NCI-H2081 (cell line): Measurements from ENCODE around the gene ZNF839.
"Not testable (repeated sequence)": the region's sequence is repeated elsewhere in the genome, so short reads cannot be mapped to it uniquely, and the experiment has no call there.

ENCODE experiments used
- DNase-seq, 2 experiments: peaks; one replicate each; lab custom pipeline; 2025; lab: John Stamatoyannopoulos, UW

The ZNF839 gene

DNA sequence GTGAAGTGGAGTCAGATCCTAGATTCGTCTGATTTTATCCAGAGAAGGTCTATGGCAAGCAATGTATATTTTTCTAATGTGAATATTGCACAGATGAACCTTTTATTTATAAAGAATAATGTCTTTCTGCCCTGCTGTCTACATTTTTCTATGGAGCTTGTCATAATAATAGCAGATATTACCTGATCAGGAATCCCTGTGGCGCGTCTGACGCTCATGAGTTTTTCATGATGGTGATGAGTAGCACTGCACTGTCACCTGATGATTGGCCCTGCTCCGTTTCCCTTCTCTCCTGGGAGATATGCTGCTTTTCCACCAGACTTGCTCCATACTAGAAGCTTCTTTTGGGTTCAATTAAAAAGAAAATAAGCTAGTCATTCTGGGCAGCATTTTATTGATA, 22.7 kb downstream of the ZNF839 start:
- no peak for DNase-seq

DNA sequence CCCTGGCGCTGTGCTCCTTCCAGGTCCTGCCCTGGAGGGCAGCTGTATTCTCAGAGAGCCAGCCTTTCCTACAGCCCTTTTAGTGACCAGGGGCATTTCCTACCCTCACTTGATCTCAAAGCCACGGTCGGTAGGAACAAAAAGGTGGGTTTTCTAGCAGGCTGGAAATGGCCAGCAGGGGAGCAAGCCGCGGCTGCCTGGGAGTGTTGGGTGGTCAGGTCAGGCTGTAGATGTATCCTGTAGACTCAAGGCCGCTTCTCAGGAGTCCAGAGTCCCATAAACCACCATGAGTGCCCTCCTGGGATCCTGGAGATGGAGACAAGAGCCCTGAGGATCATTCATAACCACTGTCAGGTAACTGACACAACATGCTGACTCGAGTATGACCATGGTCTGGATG, 24.5 kb downstream of the ZNF839 start:
- no peak for DNase-seq

DNA sequence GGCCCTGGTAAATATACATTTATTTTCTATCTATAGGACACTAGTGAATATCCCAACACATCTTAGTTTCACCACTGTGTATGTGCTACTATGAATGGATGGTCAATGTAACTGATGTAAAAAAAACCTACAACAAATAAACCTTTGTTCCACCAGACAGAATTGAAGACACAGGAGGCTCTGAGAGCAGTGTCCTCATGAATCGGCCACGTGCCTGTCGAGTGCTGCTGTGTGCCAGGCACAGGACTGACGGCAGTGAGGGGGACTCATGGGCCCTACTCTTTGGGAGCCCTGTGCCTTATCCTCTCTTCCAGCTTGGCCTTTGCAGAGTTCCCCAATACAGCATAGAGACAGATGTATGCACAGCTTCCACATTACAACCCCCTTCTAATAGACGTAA, 24.9 kb downstream of the ZNF839 start:
- DNase-seq: no peak

DNA sequence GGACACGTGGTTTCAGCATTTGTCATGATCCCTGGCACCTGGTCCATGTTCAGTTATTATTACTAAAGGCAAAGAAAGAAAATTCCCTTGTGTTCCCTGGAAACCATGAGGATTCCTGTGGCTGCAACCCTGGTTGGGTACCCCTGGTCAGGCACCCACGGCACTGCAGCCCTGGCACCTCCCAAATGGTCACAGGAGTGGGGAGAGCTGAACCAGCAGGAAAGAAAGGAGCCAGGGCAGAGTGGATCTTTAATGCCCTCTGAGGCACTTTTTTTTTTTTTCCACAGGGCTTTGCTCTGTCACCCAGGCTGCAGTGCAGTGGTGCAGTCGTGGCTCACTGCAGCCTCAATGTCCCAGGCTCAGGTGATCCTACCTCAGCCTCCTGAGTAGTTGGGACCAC, 25.7 kb downstream of the ZNF839 start:
- DNase-seq: no peak

DNA sequence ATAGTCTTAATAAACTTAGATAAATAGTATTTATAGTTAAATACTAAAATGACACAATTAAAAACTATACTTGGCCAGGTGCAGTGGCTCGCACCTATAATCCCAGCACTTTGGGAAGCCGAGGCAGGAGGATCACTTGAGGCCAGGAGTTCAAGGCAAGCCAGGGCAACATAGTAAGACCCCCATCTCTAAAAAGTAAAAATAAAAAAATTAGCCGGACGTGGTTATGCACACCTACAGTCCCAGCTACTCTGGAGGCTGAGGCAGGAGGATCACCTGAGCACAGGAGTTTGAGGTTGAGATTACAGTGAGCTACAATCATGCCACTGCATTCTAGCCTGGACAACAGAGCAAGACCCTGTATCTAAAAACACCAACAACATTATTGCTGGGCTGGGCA, 27.1 kb downstream of the ZNF839 start:
- DNase-seq: no peak

DNA sequence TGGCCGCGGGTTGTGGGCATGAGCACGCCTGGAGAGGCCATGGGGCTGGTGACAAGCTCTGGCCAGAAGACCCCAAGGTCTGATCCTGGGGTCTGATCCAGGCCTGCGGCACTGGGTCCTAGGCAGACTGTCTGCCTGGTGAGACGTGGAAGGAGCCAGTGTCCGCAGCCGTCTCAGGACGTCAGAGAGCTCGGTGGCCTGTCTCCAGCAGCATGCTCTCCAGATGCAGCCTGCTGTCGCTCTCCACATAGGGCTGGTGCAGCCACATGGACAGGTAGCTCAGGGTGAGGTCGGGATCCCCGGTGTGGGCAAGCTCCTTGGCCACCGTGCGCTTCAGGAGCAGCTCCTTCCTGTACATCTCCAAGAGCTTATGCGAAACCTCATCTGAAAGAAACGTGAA, 28.8 kb downstream of the ZNF839 start:
- DNase-seq: no peak

DNA sequence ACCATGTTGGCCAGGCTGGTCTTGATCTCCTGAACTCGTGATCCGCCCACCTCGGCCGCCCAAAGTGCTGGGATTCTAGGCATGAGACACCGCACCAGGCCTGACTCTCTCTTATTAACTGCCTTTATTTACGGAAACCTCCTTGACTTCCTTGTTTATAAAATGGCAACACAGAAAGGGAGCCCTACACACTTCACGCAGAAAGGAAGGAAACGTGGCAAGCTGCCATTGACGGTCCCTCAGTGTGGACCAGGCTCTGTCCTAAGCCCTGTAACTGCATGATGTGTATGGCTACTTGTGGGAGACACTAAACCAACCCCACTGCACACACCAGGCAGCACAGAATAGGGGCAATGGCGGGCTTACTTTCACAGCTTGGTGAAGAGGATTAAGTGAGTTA, 31.5 kb downstream of the ZNF839 start:
- DNase-seq: no peak

DNA sequence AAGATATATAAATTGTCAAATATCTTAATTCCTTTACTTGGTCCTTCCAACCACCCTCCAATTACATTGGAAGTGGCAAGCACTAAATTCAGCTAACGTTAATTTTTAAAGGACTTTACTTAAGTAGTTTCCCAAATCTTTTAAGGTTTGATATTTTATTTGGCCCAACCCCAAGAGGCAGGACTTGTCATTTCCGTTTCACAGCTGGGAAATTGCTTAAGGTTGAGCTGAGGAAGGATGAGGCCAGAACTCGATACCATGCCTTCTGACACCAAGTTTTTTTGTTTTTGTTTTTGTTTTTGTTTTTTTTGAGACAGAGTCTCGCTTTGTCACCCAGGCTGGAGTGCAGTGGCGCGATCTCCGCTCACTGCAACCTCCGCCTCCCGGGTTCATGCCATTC, 32.0 kb downstream of the ZNF839 start:
- not testable (repeated sequence) for DNase-seq

DNA sequence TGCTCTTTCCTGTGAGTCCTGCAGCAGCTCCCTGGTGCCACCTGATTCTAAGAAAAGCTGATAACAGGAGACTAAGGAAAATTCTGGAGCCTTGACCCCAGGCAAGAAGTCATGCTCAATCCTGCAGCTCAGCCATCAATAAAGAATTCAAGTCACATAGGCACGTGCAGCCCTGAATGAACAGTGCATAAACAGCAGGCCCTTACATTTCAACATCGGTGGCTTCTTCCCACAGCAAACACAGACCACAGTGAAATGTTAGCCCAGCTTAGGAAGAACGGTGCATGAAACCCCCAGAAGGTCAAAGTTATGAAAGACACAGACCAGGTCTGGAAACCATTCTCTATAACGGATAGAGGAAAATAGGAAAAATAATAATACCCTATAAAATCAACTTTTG, 32.7 kb downstream of the ZNF839 start:
- no peak for DNase-seq

DNA sequence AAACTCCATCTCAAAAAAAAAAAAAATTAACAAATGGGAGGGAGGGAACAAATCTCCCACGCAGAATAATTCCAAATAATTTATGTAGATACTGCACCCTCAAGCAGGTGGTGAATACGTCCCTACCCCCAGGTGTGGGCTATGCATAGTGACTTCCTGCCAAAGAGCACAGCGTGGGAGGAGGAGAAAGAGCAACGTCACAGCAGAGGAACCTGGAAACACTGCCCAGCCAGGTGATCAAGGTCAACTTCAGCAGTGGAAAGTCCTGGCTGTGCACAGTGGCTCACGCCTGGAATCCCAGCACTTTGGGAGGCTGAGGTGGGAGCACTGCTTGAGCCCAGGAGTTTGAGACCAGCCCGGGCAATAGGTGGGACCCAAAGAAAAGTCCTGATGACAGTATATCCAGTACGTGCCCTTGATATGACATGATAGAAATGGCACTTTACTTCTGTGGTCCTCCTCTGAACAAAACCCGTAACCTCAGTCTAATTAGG, 33.6 kb downstream of the ZNF839 start:
- DNase-seq: no peak

DNA sequence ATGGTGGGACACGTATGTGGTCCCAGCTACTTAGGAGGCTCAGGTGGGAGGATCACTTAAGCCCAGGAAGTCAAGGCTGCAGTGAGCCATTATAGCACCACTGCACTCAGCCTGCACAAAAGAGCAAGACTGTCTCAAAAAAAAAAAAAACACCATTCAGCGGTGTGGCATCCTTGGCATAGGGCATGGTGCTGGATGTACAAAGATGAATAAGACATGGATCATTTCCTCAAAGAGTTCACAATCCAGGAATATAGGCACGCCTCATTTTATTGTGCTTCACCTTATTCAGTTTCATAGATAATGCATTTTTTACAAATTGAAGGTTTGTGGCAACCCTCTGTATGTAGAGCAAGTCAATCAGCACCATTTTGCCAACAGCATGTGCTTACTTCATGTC, 36.7 kb downstream of the ZNF839 start:
- DNase-seq: no peak

DNA sequence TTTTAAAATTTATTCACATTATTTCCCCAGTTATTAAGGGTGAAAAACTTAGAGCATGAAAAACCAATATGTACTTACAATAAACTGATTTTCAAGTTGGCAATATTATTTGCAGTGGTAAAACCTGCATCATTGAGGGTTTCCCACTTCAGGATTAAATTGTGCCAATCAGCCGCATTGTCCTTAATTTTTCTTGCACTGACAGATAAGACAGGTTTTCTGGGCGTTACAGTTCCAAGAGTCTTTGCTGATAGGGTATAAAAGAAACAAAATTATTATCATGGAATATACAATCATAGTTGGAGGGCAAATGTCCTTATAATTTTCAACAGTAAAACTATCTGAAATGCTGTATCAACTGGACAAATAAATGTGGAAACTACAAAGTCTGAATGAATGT, 39.8 kb downstream of the ZNF839 start:
- no peak for DNase-seq

DNA sequence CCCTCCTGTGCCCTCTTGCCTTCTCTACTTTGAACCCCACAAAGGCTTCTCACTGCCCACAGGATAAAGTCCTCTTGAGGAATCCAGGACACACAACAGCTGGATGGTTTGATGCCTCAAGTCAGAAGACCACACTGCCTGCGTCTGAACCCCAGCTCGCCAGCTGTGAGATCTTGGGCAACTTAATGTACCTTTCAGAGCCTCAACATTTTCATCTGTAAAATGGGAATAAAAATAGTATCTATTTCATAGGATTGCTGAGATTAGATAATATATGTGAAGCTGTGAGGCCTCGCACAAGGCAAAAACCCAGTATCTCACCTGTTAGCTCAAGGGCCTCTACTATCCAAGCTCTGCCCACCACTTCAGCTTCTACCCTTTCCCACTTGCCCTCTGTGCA, 40.8 kb downstream of the ZNF839 start:
- DNase-seq: no peak

DNA sequence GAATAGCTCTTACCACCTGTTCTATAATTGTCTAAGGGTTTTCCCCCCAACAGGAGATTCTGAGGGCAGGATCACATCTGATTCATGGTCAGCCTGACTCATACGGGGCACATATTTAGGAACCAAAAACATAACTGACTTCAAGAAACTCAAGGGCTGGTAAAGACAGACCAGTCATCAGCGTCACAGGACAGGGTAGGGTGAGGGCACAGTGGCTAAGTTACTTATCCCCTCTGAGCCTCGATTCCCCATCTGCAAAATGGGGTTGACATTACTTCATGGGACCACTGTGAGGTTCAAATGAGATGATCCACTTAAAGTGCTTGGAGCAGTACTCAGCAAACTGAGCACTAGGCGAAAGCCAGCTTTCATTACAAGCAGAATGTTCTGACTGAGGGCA, 42.5 kb downstream of the ZNF839 start:
- no peak for DNase-seq

DNA sequence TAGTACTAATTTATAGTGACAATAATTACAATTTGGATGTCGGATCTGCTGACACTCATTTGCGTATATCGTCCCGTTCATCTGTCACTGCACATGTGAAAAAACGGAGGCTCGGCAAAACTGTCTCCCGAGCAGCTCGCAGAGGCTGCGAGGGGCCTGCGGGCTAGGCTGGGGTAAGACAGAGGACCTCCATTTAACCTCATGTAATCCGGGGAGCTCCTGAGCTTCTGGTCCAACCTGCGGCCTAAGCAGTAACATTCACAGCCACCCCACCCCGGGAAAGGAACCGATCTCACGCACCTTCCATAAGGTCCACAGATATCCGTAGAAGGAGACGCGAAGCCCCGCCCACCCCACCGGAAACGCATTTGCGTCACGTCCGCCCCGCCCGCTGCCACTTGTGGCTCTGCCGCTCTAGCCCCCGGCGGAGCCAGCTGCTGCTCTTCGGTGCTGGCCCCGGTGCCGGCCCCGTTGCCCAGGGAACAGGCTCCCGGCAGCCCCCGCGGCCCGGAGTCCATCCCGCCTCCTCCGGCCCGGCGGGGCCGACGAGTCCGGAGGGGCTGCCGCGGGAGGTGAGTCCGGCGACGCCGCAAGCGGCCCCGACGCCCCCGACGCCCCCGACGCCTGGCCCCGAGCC, 43.1 kb downstream of the ZNF839 start, which contains the start of the genes CINP and TECPR2:
Gene CINP, minus strand, starts transcription at position 346 of the 637 bp plus-strand sequence. Its CDS starts 39 bp downstream, at position 307.
Gene TECPR2, plus strand, starts transcription at position 397 of the 637 bp plus-strand sequence. CDS start 13,781 bp downstream, outside the sequence.
- DNase-seq: peak; percentile 98

DNA sequence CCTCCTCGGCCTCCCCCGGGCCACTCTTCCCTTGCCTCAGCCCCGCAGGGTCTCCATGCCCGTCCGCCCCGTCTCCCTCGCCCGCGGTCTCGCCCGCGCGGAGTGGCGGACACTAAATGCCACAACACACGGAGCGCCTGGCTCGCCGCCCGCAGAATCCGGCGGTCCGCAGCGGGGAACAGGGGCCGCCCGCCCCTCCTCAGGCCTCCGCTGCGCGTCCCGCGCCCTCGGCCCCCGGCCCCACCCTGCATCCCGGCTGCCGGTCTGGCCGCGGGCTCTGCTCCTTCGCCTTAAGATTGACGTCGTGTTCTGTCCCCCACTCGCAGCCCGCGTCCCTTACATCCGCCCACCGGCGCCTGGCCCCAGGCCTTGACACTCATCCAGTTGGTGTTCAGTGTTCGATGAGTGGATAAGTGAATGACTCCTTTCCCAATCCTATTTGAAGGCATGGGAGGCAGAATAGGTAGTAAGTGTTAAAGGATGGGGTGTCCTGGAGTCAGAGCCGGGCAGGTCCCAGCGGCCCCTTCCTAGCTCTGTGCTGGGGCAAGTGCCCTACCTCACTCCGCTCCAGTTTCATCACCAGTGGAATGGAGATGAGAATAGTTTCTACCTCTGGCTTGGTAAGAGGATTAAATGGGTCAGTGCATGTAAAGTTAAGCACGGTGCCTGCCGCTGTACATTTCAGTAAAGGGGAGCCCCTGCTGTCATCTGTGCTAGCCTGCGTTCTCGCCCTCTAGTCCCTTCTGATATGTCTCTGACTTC, 43.8 kb downstream of the ZNF839 start:
- peak; percentile 50 to 52 for DNase-seq

DNA sequence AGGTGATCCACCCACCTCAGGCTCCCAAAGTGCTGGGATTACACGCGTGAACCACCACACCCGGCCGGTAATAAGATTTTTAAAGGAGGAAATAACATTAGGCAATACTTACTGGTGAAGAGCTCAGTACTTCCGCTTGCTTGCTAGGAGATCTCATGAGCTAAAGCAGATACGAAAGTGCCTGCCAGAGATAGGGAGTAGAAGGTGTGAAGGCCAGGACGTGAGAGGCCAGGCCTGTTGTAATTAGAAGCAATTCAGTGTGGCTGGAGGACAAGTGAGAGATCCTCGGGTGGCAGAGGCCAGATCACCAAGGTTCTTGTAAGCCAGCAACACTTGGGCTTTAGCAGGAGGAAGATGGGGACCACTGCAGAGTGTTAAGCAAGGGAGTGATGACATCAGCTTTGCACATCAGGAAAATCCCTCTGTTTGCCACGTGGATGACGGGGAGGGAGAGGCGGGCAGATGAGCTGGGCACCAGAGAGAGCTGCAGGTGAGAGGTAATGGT, 50.8 kb downstream of the ZNF839 start:
- DNase-seq: no peak

DNA sequence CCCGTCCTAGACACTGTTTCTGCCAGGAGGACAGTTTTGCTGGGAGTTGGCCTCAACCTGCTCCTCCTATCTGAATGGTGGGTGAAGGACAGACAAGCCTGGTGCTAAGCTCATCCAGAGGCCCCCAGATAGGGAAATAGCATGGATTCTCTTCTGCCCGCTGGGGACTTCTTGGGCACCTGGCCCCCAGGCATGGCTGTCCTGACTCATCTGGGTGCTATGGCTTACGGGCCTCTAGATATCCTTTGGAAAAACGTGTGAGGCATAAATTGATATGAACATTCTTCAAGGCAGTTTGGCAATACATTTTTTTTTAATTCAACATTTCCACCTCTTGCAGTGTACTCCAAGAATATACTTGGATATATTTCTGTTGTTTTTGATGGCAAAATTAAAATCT, 51.8 kb downstream of the ZNF839 start:
- no peak for DNase-seq

DNA sequence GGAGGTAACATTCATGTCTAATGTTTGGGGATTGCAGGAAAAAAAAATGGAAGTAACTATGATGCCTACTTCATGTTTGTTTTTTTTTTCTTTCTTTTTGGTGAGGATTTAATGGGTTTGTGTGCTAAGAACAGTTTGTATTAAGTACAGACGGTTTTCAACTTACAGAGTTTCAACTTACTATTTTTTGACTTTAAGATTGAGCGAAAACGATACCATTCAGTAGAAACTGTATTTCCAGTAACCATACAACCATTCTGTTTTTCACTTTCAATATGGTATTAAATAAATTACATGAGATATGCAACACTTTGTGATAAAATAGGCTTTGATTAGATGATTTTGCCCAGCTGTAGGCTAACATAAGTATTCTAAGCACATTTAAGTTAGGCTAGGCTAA, 53.6 kb downstream of the ZNF839 start:
- DNase-seq: no peak

DNA sequence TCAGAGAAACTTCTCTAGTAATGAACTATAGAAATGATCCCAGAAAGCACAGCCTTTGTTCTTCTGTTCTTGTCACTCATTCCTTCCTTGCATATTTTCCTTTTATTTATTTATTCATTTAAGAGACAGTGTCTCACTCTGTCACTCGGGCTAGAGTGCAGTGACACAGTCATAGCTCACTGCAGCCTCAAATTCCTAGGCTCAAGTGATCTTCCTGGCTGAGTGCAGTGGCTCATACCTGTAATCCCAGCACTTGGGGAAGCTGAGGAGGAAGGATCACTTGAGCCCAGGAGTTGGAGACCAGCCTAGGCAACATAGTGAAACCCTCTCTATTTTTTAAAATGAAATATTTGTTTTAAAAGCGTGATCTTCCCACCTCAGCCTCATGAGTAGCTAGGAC, 54.7 kb downstream of the ZNF839 start:
- no peak for DNase-seq

DNA sequence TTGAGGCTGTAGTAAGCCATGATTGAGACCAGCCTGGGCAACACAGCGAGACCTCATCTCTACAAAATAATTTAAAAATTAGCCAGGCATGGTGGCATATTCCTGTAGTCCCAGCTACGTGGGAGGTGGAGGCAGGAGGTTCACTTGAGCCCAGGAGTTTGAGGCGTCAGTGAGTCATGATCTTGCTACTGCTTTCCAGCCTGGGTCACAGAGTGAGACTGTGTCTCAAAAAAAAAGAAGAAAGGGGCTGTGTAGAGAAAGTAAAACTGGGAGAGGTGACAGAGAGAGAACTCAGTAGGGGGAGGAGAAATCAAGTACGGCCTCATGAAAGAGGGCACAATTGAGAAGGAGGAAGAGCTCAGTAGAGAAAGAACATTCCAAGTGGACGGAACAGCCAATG, 55.6 kb downstream of the ZNF839 start:
- no peak for DNase-seq

DNA sequence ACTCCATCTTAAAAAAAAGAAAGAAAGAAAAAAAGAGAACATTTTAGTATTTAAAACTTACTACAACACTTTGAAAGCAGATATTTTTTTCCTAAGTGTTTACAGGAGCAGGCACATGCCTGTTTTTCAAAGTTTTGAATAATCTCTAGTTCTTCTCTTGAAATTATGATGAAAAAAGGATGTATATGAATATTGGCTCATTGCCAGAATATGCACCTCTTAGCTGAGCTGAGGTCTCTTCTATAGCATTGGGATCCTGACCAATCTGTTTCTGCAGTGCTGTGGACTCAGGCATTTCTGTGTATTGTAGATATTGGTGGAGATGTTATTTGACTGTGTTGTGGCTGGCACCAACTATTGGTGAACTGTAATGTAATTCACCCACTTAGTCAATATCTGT, 58.1 kb downstream of the ZNF839 start:
- DNase-seq: no peak

DNA sequence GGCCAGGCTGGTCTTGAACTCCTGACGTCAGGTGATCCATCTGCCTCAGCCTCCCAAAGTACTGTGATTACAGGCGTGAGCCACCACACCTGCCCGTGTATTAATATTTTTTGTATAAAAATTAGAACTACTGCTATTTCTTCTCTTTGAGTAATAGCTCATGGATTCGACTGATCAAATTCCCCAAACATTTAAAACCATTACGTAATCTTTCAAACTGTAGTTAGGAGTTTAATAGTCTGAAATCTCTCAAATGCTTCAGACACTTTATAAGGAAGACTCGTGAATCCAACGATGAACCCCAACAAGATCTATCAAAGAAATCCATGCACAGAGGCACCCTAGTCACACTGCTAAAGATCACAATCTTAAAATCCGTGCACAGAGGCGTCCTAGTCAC, 59.3 kb downstream of the ZNF839 start:
- no peak for DNase-seq
